Regular cardiac myocyte (primary cell): ENCODE data around the gene SREBF2. TPM values are rescaled to one million over a fixed set of nuclear protein-coding genes. Genes with fewer than 3 reads are reported as not detected.

Source experiments
- total RNA-seq: library from RNA; depleted of rRNA; stranded (reverse); fragments of >200 nt; gene quantifications from 2 replicates; pipeline ENCODE4 v1.2.3, GENCODE V29; 2014

The SREBF2 gene
- 23.4 and 33.0 TPM in 2 replicates for total RNA-seq

GRCh38 chr22:41832553-41833368 is at the start of gene SREBF2:
Gene SREBF2, plus strand, starts transcription at chr22:41833105. Its CDS starts 166 bp downstream, at chr22:41833271.

GRCh38 chr22:41800348-41801146 is 32.4 kb upstream of the SREBF2 start, which contains the start of gene CCDC134:
Gene CCDC134, plus strand, starts transcription at chr22:41800679. Its CDS starts 8,212 bp downstream, at chr22:41808891.

GRCh38 chr22:41915035-41915785 is 82.3 kb downstream of the SREBF2 start, which contains the start of gene SHISA8:
Gene SHISA8, minus strand, starts transcription at chr22:41915074. Its CDS starts 407 bp downstream, at chr22:41914667.

GRCh38 chr22:41946629-41947423 is 113.9 kb downstream of the SREBF2 start, which contains the start of gene CENPM:
Gene CENPM, minus strand, starts transcription at chr22:41947152. Its CDS starts 76 bp downstream, at chr22:41947076.

GRCh38 chr22:41951898-41952474 is 119.1 kb downstream of the SREBF2 start, which contains the start of gene SMIM45:
Gene SMIM45, plus strand, starts transcription at chr22:41952150.

Other genes with a start within 250 kb of the SREBF2 start
- gene PMM1, start 243.3 kb upstream of the SREBF2 start, total RNA-seq, result 17.2 and 56.6 TPM in 2 replicates
- 13.0 and 24.2 TPM in 2 replicates for gene DESI1, start 212.1 kb upstream of the SREBF2 start, total RNA-seq
- gene XRCC6, start 211.8 kb upstream of the SREBF2 start, total RNA-seq, result 264 and 453 TPM in 2 replicates
- 69.9 and 127 TPM in 2 replicates for gene SNU13, start 144.2 kb upstream of the SREBF2 start, total RNA-seq
- 0.96 and 1.7 TPM in 2 replicates for gene MEI1, start 133.6 kb upstream of the SREBF2 start, total RNA-seq
- gene CCDC134, start 32.4 kb upstream of the SREBF2 start, total RNA-seq, result 7.9 and 11.3 TPM in 2 replicates
- not detected in 2 replicates for gene SHISA8, start 82.0 kb downstream of the SREBF2 start, total RNA-seq
- gene TNFRSF13C, start 93.7 kb downstream of the SREBF2 start, total RNA-seq, result under 0.01 TPM in 1 of 2 replicates, not detected in the other
- 3.4 and 30.1 TPM in 2 replicates for gene CENPM, start 114.0 kb downstream of the SREBF2 start, total RNA-seq
- gene SEPTIN3, start 136.3 kb downstream of the SREBF2 start, total RNA-seq, result under 0.01 TPM in 1 of 2 replicates, not detected in the other
- 0.19 and 0.56 TPM in 2 replicates for gene WBP2NL, start 165.7 kb downstream of the SREBF2 start, total RNA-seq
- gene NAGA, start 237.7 kb downstream of the SREBF2 start, total RNA-seq, result 22.0 and 27.1 TPM in 2 replicates
- 16.5 and 17.5 TPM in 2 replicates for gene PHETA2, start 241.1 kb downstream of the SREBF2 start, total RNA-seq
- 2.0 and 3.3 TPM in 2 replicates for gene SMDT1, start 246.6 kb downstream of the SREBF2 start, total RNA-seq